ENCODE results near the gene PPOX.

The PPOX gene

DNA sequence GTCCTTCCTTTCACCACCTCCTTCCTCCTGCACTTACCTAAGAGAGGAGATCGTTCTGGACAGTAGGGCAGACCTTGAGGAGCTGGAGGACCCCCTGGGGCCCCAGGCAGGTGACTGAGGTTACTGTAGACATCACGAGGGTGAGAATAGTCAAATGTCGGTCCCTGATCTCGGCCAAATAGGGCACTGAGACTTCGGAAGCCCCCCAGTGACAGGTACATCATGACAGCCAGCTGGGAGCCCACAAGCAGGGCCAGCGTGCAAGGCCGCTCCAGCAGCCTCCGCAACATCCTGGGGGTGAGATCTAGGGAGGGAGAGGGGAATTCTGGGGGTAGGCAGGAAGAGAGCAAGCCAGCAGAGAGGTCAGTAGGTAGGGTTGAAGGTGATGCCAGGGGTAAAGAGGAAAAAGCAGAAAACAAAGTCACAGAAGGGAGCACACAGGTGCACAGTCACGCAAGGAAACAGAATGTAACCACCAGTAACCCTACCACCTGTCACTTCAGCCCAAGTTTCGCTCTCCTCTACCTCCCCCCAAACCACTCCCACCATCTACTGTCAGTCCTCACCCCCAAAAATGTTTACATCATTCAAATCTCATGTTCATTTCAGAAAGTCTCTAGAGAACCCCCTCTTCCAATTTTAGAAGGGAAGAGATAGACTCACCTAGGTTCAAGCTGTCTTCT lies 9.7 kb downstream of the PPOX start:
- peak overlapping the region; percentile 96 to 98 for H3K4me3 ChIP-seq (replicated peaks in 1 of 2; ENCODE audit: low read depth in 2 of 2, low read length in 2 of 2)
- TF ChIP-seq, protein P1, sequence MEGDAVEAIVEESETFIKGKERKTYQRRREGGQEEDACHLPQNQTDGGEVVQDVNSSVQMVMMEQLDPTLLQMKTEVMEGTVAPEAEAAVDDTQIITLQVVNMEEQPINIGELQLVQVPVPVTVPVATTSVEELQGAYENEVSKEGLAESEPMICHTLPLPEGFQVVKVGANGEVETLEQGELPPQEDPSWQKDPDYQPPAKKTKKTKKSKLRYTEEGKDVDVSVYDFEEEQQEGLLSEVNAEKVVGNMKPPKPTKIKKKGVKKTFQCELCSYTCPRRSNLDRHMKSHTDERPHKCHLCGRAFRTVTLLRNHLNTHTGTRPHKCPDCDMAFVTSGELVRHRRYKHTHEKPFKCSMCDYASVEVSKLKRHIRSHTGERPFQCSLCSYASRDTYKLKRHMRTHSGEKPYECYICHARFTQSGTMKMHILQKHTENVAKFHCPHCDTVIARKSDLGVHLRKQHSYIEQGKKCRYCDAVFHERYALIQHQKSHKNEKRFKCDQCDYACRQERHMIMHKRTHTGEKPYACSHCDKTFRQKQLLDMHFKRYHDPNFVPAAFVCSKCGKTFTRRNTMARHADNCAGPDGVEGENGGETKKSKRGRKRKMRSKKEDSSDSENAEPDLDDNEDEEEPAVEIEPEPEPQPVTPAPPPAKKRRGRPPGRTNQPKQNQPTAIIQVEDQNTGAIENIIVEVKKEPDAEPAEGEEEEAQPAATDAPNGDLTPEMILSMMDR (IDR thresholded peaks at IDR 0.05; ENCODE audit: low read depth, low read length) = no peak

DNA sequence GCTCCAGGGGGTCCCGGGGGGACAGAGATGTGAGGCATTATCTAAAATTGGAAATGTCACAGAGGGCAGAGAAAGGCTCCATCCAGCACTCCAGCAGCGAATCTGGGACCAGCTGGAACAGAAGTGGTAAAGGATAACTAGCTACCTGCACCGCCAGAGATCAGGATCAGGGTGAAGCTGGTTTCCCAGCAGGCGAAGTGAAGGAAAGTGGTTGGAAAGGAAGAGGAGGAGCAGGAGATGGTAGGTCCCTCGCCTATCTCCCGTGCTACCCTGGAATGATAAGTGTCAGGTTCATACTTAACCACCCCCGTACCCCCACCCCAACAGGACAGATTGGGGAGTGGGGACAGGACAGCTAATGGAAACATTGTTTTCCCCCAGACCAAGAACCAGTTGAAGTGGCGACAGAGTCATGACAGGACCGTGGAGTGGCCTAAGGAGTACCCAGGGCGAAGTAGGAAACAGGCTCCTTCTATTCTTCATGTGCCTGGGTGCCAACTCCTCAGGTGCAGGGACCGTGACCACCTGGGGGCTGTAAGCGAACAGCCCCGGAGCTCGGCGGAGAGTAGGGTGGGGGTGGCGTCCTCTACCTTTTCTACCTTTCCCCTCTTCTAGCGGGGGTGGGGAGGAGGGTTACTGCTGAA lies 10.4 kb downstream of the PPOX start:
- TF ChIP-seq, protein P1 (IDR thresholded peaks at IDR 0.05; ENCODE audit: low read depth, low read length) = no peak
- no peak for DNase-seq (ENCODE audit: low read depth in 2 of 2)
- H3K4me3 ChIP-seq (replicated peaks in 1 of 2; ENCODE audit: low read depth in 2 of 2, low read length in 2 of 2) = peak overlapping the region; percentile 96 to 98

More for the DNA sequence above, 9.7 kb downstream of the PPOX start:
- no peak for DNase-seq (ENCODE audit: low read depth in 2 of 2)

DNA sequence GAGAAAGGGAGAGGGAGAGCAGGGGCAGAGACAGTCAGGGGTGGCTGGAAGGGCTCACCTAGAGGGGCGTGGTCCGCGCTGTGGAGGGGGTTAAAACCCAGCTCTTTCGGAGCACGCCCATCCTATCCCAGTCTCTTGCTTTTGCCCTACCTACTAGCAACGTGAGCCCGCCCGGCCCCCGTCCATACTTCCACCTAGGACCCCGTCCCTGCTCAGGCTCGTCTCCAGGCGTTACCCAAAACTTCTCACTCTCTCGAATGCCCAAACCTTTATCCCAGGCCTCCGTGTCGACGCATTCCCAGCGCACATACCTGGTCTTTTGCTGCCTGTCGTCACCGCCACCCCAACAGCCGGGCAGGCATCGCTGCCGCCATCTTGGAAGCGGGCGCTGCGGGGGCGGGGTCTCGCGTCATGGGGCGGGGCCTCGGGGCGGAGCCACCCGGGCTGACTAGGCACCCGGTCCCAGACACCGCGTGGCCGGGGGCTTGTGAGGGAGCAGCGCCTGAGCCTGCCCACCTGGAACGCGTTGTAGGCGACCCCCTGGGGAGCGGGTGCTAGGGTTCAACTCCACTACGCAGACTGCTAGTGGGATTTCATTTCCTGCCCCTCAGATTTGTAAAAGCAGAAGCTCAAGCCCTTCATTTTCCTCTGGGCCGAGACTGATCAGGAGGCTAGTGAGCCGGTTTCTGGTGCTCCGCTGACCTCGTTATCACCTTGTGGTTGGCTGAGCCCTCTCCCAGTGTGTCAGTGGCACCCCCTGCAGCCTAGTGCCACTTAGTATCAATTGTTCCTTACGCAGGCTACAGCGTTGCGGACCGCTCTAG lies 11.1 kb downstream of the PPOX start, which contains the start of gene B4GALT3:
B4GALT3 (minus strand) TSS at position 396 of the 824 bp plus-strand sequence. CDS start 1,447 bp downstream, outside the sequence.
- peak within 1 kb of the TSS; percentile 96 to 98 for H3K4me3 ChIP-seq (replicated peaks in 1 of 2; ENCODE audit: low read depth in 2 of 2, low read length in 2 of 2)
- TF ChIP-seq, protein P1 (IDR thresholded peaks at IDR 0.05; ENCODE audit: low read depth, low read length) = no peak
- peak; percentile 78 to 80 for DNase-seq (ENCODE audit: low read depth in 2 of 2)

DNA sequence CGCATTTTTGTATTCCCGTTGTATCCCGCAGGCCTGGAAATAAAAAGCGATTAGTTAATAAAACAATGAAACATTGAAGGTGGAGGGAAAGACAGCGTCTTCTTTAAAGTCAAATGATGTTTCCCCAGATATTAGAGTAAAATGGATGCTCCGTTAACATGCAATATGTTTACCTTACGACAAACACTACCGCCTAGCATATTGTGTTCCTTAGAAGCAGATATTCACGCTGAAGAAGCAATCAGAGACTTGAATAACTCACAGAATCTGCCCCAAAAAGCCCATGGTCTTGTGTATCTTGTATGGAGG lies 11.7 kb downstream of the PPOX start:
- TF ChIP-seq, protein P1 (IDR thresholded peaks at IDR 0.05; ENCODE audit: low read depth, low read length) = no peak
- DNase-seq (ENCODE audit: low read depth in 2 of 2) = no peak
- H3K4me3 ChIP-seq (replicated peaks in 1 of 2; ENCODE audit: low read depth in 2 of 2, low read length in 2 of 2) = no peak overlapping the region

DNA sequence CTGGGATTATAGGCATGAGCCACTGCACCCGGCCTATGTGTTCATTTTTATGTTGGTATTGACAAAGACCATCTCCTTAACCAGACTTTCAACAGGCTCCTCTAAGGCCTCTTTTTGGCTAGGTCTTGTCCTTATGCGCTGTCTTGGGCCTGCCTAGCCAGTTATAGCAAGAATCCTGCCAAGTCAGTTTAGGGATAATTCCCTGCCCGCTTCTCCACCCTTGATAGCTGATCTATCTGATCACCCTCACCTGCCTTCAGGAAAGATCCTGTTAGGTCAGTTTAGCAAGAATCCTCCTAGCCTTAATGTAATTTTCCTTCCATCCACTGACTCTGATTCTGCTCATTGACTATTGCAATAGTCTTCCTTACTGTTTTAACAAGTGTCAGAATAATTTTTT lies 13.5 kb downstream of the PPOX start:
- TF ChIP-seq, protein P1 (IDR thresholded peaks at IDR 0.05; ENCODE audit: low read depth, low read length) = no peak
- no peak for DNase-seq (ENCODE audit: low read depth in 2 of 2)
- H3K4me3 ChIP-seq (replicated peaks in 1 of 2; ENCODE audit: low read depth in 2 of 2, low read length in 2 of 2) = no peak overlapping the region

DNA sequence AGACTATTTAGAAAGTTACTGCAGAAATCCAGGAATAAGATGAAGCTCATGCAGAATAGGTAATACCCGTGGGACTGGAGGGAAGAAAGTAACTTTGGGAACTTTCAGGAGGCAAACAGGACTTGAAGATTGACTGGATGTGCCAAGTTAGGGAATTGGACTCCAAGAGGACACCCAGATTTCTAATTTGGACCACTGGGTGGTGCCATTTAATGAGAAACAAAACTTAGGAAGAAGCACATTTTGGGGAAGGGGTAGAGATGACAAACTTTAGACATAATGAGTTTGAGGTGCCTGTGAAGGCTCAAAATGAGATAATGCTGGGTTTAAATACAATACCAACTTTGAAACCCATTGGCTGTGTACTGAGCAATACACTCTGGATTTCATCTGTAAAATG lies 14.4 kb downstream of the PPOX start:
- TF ChIP-seq, protein P1 (IDR thresholded peaks at IDR 0.05; ENCODE audit: low read depth, low read length) = peak; percentile 35
- no peak overlapping the region for H3K4me3 ChIP-seq (replicated peaks in 1 of 2; ENCODE audit: low read depth in 2 of 2, low read length in 2 of 2)
- DNase-seq (ENCODE audit: low read depth in 2 of 2) = peak; percentile 47 to 55

Measured in cardiac fibroblast (primary cell).